Coronary artery (tissue), 2 donors: ENCODE results near the gene FHAD1.

Experiments used
- DNase-seq: peaks from one replicate; pipeline ENCODE4 v3.0.0-alpha.2; 2017; ENCODE audit warnings: low spot score
- H3K27ac ChIP-seq, 2 donors: fragments of 200-600 bp; sonication (generic); one replicate each; pipeline ENCODE4 v1.5.1; 2016 to 2019
- H3K4me3 ChIP-seq: fragments of 200-600 bp; sonication (generic); 2 replicates; pipeline ENCODE4 v1.5.1; 2016; ENCODE audit warnings: mild to moderate bottlenecking, moderate library complexity
- TF ChIP-seq, protein P1 (sequence below): fragments of 200-600 bp; sonication (generic); IDR thresholded peaks from one replicate; pipeline ENCODE4 v1.5.1; 2019; ENCODE audit warnings: antibody characterized with exemption

The FHAD1 gene

DNA sequence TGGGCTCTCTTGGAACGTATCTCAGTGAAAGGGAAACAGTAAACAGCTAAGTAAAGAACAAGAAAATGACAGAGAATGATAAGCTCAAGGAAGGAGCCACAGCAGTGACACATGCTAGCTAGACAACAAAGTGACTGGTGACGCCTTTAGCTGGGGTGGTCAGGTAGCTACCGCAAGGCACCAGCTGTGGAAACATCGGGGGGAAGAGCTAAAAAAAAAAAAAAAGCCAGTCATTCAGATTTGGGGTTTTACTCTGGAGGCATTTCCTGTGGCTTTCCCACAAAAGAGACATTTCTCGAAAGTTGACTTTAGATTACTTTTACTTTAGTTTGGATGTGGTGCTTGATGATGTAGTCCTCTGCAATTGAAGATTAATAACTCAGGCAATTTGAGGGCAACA lies 2.1 kb downstream of the FHAD1 start:
- Histone ChIP-seq H3K4me3 (no peak overlapping the region), H3K27ac (no peak overlapping the region)

DNA sequence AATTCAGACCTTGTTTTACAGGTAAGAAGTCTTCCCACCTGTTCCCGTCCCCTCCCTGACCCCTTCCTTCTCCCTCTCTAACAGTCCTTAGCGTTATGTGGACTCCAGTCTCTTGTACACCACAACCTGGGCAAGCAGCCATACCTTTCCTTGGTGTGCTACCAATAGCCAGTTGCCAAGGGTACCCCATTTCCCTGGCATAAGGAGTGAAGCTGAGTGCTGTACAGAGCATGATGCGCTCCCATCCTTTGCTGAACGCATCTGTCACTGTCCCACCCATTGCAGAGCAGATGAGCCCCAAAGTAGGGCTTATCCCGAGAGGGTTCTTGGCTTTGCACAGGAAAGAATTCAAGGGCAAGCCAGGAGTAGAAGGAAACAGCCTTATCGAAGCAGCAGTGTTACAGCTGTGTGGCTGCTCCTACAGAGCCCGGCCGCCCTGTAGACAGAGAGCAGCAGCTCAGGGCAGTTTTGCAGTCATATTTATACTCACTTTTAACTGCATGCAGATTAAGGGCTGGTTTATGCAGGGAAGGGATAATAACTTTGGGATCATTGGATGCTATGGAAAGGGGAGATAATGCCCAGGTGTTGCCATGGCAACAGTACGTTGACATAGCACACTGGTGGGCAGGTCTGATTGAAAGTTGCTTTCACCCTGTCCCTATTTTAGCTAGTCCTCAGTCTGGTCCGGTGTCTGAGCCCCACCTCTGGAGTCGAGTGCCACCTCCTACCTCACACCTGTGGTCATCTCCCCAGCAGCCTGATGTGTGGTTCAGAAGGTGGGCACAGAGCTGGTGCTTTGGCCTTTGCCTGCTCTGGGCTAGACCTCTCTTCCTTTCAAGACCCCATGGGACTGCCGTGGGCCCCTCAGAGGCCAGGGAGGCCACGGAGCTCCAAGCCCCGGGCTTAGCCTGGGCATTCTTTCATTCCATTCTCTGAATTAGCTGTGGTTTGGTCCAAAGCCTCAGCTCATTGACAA lies 5.1 kb downstream of the FHAD1 start:
- TF ChIP-seq, protein P1, sequence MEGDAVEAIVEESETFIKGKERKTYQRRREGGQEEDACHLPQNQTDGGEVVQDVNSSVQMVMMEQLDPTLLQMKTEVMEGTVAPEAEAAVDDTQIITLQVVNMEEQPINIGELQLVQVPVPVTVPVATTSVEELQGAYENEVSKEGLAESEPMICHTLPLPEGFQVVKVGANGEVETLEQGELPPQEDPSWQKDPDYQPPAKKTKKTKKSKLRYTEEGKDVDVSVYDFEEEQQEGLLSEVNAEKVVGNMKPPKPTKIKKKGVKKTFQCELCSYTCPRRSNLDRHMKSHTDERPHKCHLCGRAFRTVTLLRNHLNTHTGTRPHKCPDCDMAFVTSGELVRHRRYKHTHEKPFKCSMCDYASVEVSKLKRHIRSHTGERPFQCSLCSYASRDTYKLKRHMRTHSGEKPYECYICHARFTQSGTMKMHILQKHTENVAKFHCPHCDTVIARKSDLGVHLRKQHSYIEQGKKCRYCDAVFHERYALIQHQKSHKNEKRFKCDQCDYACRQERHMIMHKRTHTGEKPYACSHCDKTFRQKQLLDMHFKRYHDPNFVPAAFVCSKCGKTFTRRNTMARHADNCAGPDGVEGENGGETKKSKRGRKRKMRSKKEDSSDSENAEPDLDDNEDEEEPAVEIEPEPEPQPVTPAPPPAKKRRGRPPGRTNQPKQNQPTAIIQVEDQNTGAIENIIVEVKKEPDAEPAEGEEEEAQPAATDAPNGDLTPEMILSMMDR, result no peak
- H3K27ac ChIP-seq, result no peak overlapping the region
- no peak for DNase-seq
- no peak overlapping the region for H3K4me3 ChIP-seq

More for the DNA sequence above, 2.1 kb downstream of the FHAD1 start:
- TF ChIP-seq, protein P1, result no peak
- DNase-seq, result no peak

DNA sequence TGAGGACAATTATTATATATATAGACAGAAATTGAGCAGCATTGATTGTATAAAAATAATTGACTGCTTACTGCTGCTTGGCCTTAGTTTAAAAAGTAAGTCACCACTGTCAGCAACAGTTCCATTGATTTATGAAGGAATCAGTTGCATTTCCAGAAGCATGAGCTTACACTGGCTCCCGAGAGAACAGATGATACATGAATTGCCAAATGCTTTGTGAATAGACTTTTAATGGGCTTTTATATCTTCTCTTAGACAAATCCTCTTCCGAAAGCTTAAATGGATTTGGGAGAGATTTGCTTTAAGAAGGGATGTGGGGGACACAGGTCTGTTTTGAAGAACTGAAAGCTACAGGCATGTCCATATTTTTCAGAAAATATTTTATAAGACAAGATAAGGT lies 7.5 kb downstream of the FHAD1 start:
- no peak for DNase-seq
- H3K27ac ChIP-seq, result no peak overlapping the region
- no peak overlapping the region for H3K4me3 ChIP-seq
- TF ChIP-seq, protein P1, result no peak

DNA sequence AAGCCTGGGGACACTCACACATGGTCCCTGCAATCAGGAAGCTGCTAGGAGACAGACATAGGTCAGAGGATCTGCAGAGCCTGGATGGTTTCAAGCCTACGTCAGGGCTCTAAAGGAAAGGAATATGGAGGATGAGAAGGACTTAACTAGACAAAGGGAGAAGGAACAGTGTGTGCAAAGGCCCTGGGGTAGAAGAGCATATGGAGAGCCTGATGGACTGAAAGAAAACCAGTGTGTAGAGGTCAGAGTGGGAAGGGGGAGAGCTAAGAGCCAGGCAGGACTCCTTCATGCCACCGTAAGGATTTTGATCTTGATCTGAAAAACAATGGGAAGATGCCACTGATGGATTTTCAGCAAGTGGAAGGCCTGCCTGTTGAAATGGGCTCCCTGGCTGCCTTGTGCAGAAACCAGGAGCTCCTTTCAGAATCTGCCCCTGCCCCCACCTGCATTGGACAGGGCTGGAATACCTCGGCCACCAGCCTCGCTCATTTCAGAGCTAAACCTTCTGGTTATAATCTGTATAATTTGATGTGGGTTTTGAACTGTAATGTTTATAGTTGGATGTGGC lies 8.6 kb downstream of the FHAD1 start:
- no peak for DNase-seq
- TF ChIP-seq, protein P1, result no peak
- Histone ChIP-seq H3K27ac (no peak overlapping the region), H3K4me3 (no peak overlapping the region)

- no peak for DNase-seq
- Histone ChIP-seq H3K27ac (no peak overlapping the region), H3K4me3 (no peak overlapping the region)
- TF ChIP-seq, protein P1, result no peak
These were observed 9.6 kb downstream of the FHAD1 start for GRCh38 chr1:15256584-15256983.

GRCh38 chr1:15257309-15257708 lies 10.3 kb downstream of the FHAD1 start:
- Histone ChIP-seq H3K4me3 (no peak overlapping the region), H3K27ac (no peak overlapping the region)
- TF ChIP-seq, protein P1, result no peak
- DNase-seq, result no peak
